ENCODE results near the gene PTPRN2. TPM values are rescaled to one million over a fixed set of nuclear protein-coding genes. Genes with fewer than 3 reads are reported as not detected.

Gene PTPRN2
- total RNA-seq, 5 donors from 2014 or later (not counting 1 experiment from before 2014, with no cell fraction given), result 0.60 to 1.7 (median 0.82) TPM

GRCh38 chr7:157764946-157765537 is 822.6 kb downstream of the PTPRN2 start:
- Histone ChIP-seq H3K27me3 (replicated peaks in 1 of 2; ENCODE audit: control insufficient read depth in 2 of 2, extremely low read depth in 1 of 2, insufficient read depth in 2 of 2, low read length in 1 of 2) (peaks cover 0 to 20% of the 10 kb centered on the region in 2 experiments), H3K27ac (ENCODE audit: low read length) (no peak overlapping the region), H3K36me3 (ENCODE audit: control insufficient read depth in 2 of 2, extremely low read depth in 1 of 2, insufficient read depth in 1 of 2, low read length in 1 of 2) (no peaks in the 10 kb centered on the region), H3K9me3 (no peaks in the 10 kb centered on the region), H3K4me3 (ENCODE audit: control insufficient read depth in 1 of 2, extremely low read depth in 1 of 2, low read length in 1 of 2) (no peak overlapping the region), H3K4me1 (ENCODE audit: control insufficient read depth in 1 of 2, extremely low read depth in 1 of 2, insufficient read depth in 2 of 2, low read length in 2 of 2) (no peaks in the 10 kb centered on the region)
- H3K4me3 Mint-ChIP-seq, result no peak overlapping the region
- DNase-seq, result no peak
- H3K9me3 Mint-ChIP-seq, result peaks cover 0 to 12% (median 10%) of the 10 kb centered on the region in 3 donors
- no peak for ATAC-seq (replicated peaks in 1 of 4)
- H3K36me3 Mint-ChIP-seq, result no peaks in the 10 kb centered on the region
- POLR2A ChIA-PET, result no interaction called here
- peaks cover 5 to 8% (median 6%) of the 10 kb centered on the region in 3 donors for H3K4me1 Mint-ChIP-seq
- H3K27me3 Mint-ChIP-seq, result peaks cover 11 to 12% of the 10 kb centered on the region in 2 donors
- H3K27ac Mint-ChIP-seq, result no peak overlapping the region
- CTCF ChIA-PET, result no interaction called here
- WGBS (ENCODE audit: insufficient coverage), result 83% methylated on average over 1 of the region's 1 CpG

GRCh38 chr7:157764193-157764592 is 823.4 kb downstream of the PTPRN2 start:
- Mint-ChIP-seq H3K36me3 (no peaks in the 10 kb centered on the region), H3K27ac (no peak overlapping the region), H3K4me1 (peaks cover 5 to 8% (median 7%) of the 10 kb centered on the region in 3 donors), H3K9me3 (peaks cover 0 to 12% (median 10%) of the 10 kb centered on the region in 3 donors), H3K4me3 (no peak overlapping the region), H3K27me3 (peaks cover 11 to 12% of the 10 kb centered on the region in 2 donors)
- CTCF ChIA-PET, result no interaction called here
- no peak overlapping the region for H3K4me3 ChIP-seq (ENCODE audit: control insufficient read depth in 1 of 2, extremely low read depth in 1 of 2, low read length in 1 of 2)
- H3K4me1 ChIP-seq (ENCODE audit: control insufficient read depth in 1 of 2, extremely low read depth in 1 of 2, insufficient read depth in 2 of 2, low read length in 2 of 2), result no peaks in the 10 kb centered on the region
- H3K36me3 ChIP-seq (ENCODE audit: control insufficient read depth in 2 of 2, extremely low read depth in 1 of 2, insufficient read depth in 1 of 2, low read length in 1 of 2), result no peaks in the 10 kb centered on the region
- POLR2A ChIA-PET, result no interaction called here
- WGBS (ENCODE audit: insufficient coverage), result 87% methylated on average over 5 of the region's 6 CpGs
- H3K27ac ChIP-seq (ENCODE audit: low read length), result no peak overlapping the region
- no peak for DNase-seq
- H3K9me3 ChIP-seq, result no peaks in the 10 kb centered on the region
- peaks cover 0 to 18% of the 10 kb centered on the region in 2 experiments for H3K27me3 ChIP-seq (replicated peaks in 1 of 2; ENCODE audit: control insufficient read depth in 2 of 2, extremely low read depth in 1 of 2, insufficient read depth in 2 of 2, low read length in 1 of 2)
- no peak for ATAC-seq (replicated peaks in 1 of 4)

DNA sequence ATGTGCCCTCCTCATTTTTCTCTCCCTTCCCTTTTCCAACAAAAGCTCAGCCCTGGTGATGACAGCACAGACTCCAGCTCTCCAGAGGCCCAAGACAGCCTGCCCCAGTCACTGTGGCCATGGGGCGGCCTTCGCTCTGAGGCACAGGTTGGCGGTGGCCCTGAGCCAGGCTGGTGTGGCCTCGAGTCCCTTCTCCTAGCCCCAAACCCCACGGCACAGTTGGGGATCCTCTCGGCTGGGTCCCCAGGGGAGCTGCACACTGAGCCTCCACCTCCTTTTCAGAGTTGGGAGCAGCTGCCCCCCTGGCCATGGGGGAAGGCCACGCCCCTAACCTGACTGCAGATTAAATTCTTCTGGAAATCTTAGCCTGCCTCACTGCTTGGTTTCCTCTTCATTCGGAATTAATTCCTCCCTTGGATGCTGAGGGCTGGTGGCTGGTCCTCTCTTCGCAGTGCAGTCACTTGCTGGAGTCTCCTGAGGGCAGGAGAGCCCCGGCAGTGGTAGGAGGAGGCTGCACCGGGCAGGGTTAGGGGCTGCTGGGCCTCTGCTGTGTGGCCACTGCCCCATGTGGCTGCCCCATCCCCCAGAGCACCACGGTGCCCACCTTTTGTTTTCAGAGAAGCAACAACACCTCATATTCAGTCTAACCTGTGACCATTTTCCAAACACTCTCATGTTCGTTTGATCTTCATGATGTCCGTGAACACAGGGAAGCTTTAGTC is 824.2 kb downstream of the PTPRN2 start:
- H3K4me3 ChIP-seq (ENCODE audit: control insufficient read depth in 1 of 2, extremely low read depth in 1 of 2, low read length in 1 of 2), result no peak overlapping the region
- 89% methylated on average over 12 of the region's 14 CpGs for WGBS (ENCODE audit: insufficient coverage)
- H3K27me3 ChIP-seq (replicated peaks in 1 of 2; ENCODE audit: control insufficient read depth in 2 of 2, extremely low read depth in 1 of 2, insufficient read depth in 2 of 2, low read length in 1 of 2), result peaks cover 0 to 18% of the 10 kb centered on the region in 2 experiments
- POLR2A ChIA-PET, result interaction anchor here in 1 of 2 donors (0.5 kb wide), 1 partner anchor 263 kb away, joined by 4 read pairs; no protein-coding TSS in a partner anchor
- Mint-ChIP-seq H3K9me3 (peaks cover 0 to 12% (median 10%) of the 10 kb centered on the region in 3 donors), H3K27ac (no peak overlapping the region), H3K4me1 (peaks cover 5 to 8% (median 7%) of the 10 kb centered on the region in 3 donors), H3K4me3 (no peak overlapping the region), H3K27me3 (peaks cover 8 to 11% of the 10 kb centered on the region in 2 donors), H3K36me3 (no peaks in the 10 kb centered on the region)
- CTCF ChIA-PET, result no interaction called here
- H3K36me3 ChIP-seq (ENCODE audit: control insufficient read depth in 2 of 2, extremely low read depth in 1 of 2, insufficient read depth in 1 of 2, low read length in 1 of 2), result no peaks in the 10 kb centered on the region
- H3K4me1 ChIP-seq (ENCODE audit: control insufficient read depth in 1 of 2, extremely low read depth in 1 of 2, insufficient read depth in 2 of 2, low read length in 2 of 2), result no peaks in the 10 kb centered on the region
- no peak for ATAC-seq (replicated peaks in 1 of 4)
- no peak for DNase-seq
- no peak overlapping the region for H3K27ac ChIP-seq (ENCODE audit: low read length)
- no peaks in the 10 kb centered on the region for H3K9me3 ChIP-seq

- H3K27me3 Mint-ChIP-seq, result peaks cover 5 to 11% of the 10 kb centered on the region in 2 donors
- ChIA-PET POLR2A (no interaction called here), CTCF (no interaction called here)
- ATAC-seq (replicated peaks in 1 of 4) (no peak), DNase-seq (no peak)
- H3K9me3 Mint-ChIP-seq, result peaks cover 0 to 12% (median 10%) of the 10 kb centered on the region in 3 donors
- H3K4me1 ChIP-seq (ENCODE audit: control insufficient read depth in 1 of 2, extremely low read depth in 1 of 2, insufficient read depth in 2 of 2, low read length in 2 of 2), result no peaks in the 10 kb centered on the region
- no peaks in the 10 kb centered on the region for H3K9me3 ChIP-seq
- H3K4me1 Mint-ChIP-seq, result peaks cover 5 to 8% (median 7%) of the 10 kb centered on the region in 3 donors
- no peak overlapping the region for H3K27ac Mint-ChIP-seq
- H3K4me3 ChIP-seq (ENCODE audit: control insufficient read depth in 1 of 2, extremely low read depth in 1 of 2, low read length in 1 of 2), result no peak overlapping the region
- H3K36me3 ChIP-seq (ENCODE audit: control insufficient read depth in 2 of 2, extremely low read depth in 1 of 2, insufficient read depth in 1 of 2, low read length in 1 of 2), result no peaks in the 10 kb centered on the region
- 82% methylated on average over 12 of the region's 13 CpGs for WGBS (ENCODE audit: insufficient coverage)
- no peak overlapping the region for H3K27ac ChIP-seq (ENCODE audit: low read length)
- no peaks in the 10 kb centered on the region for H3K36me3 Mint-ChIP-seq
- H3K4me3 Mint-ChIP-seq, result no peak overlapping the region
- H3K27me3 ChIP-seq (replicated peaks in 1 of 2; ENCODE audit: control insufficient read depth in 2 of 2, extremely low read depth in 1 of 2, insufficient read depth in 2 of 2, low read length in 1 of 2), result peaks cover 0 to 18% of the 10 kb centered on the region in 2 experiments
Measured at GRCh38 chr7:157762824-157763223, 824.8 kb downstream of the PTPRN2 start.

DNA sequence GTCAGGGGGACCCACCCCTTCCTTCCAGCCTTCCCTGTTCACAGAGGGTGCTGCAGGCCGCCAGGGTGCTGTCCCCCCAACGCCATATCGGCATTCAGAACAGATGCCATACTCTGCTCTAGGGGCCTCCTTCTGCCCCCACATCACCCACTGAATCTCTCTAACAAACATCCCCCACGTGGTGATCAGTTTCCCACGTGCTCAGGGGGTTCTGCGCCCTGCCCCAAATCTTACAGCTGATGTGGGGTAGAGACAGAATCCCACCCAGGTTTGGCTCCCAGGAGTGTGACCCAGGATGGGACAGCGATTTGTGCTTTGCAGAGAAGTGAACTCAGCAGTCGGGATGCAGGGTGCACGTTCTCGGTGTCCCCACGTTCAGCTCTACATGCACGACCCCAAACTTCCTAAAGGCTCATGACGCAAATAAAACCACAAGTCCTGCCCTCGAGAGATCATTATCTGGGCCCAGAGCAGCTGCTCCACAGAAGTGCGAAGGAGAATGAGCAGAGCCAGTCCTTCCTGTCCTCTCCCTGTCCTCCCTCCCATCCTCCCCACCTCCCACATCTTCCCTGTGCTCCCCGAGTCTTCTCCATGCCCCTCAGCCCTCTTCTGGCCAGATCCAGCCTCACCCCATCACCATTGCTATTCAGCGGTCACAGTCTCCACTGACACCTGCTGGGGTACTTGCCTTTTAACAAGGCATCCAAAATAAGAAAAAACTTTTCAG is 827.5 kb downstream of the PTPRN2 start:
- H3K27ac Mint-ChIP-seq, result no peak overlapping the region
- peaks cover 5 to 8% (median 7%) of the 10 kb centered on the region in 3 donors for H3K4me1 Mint-ChIP-seq
- H3K4me3 Mint-ChIP-seq, result no peak overlapping the region
- Histone ChIP-seq H3K9me3 (no peaks in the 10 kb centered on the region), H3K4me3 (ENCODE audit: control insufficient read depth in 1 of 2, extremely low read depth in 1 of 2, low read length in 1 of 2) (no peak overlapping the region), H3K36me3 (ENCODE audit: control insufficient read depth in 2 of 2, extremely low read depth in 1 of 2, insufficient read depth in 1 of 2, low read length in 1 of 2) (no peaks in the 10 kb centered on the region), H3K27ac (ENCODE audit: low read length) (no peak overlapping the region), H3K27me3 (replicated peaks in 1 of 2; ENCODE audit: control insufficient read depth in 2 of 2, extremely low read depth in 1 of 2, insufficient read depth in 2 of 2, low read length in 1 of 2) (peaks cover 0 to 9% of the 10 kb centered on the region in 2 experiments), H3K4me1 (ENCODE audit: control insufficient read depth in 1 of 2, extremely low read depth in 1 of 2, insufficient read depth in 2 of 2, low read length in 2 of 2) (no peaks in the 10 kb centered on the region)
- no peaks in the 10 kb centered on the region for H3K36me3 Mint-ChIP-seq
- peaks cover 0 to 6% (median 4%) of the 10 kb centered on the region in 3 donors for H3K9me3 Mint-ChIP-seq
- H3K27me3 Mint-ChIP-seq, result peaks cover 5% of the 10 kb centered on the region in 2 donors
- CTCF ChIA-PET, result no interaction called here
- 11% methylated on average over 10 of the region's 17 CpGs for WGBS (ENCODE audit: insufficient coverage)
- ATAC-seq (replicated peaks in 1 of 4) (peak in 1 of 4 experiments; percentile 49), DNase-seq (peak in 6 of 35 experiments; percentile 3 to 24 (median 5))
- POLR2A ChIA-PET, result no interaction called here

- peaks cover 5 to 8% (median 7%) of the 10 kb centered on the region in 3 donors for H3K4me1 Mint-ChIP-seq
- no peaks in the 10 kb centered on the region for H3K9me3 ChIP-seq
- 90% methylated on average over 14 of the region's 19 CpGs for WGBS (ENCODE audit: insufficient coverage)
- H3K4me3 ChIP-seq (ENCODE audit: control insufficient read depth in 1 of 2, extremely low read depth in 1 of 2, low read length in 1 of 2), result no peak overlapping the region
- ChIA-PET CTCF (no interaction called here), POLR2A (no interaction called here)
- DNase-seq (no peak), ATAC-seq (replicated peaks in 1 of 4) (no peak)
- H3K27me3 Mint-ChIP-seq, result peaks cover 0 to 5% of the 10 kb centered on the region in 2 donors
- peaks cover 0 to 6% (median 0%) of the 10 kb centered on the region in 3 donors for H3K9me3 Mint-ChIP-seq
- no peak overlapping the region for H3K4me3 Mint-ChIP-seq
- no peak overlapping the region for H3K27ac ChIP-seq (ENCODE audit: low read length)
- no peaks in the 10 kb centered on the region for H3K36me3 Mint-ChIP-seq
- H3K4me1 ChIP-seq (ENCODE audit: control insufficient read depth in 1 of 2, extremely low read depth in 1 of 2, insufficient read depth in 2 of 2, low read length in 2 of 2), result no peaks in the 10 kb centered on the region
- H3K36me3 ChIP-seq (ENCODE audit: control insufficient read depth in 2 of 2, extremely low read depth in 1 of 2, insufficient read depth in 1 of 2, low read length in 1 of 2), result no peaks in the 10 kb centered on the region
- no peak overlapping the region for H3K27ac Mint-ChIP-seq
- H3K27me3 ChIP-seq (replicated peaks in 1 of 2; ENCODE audit: control insufficient read depth in 2 of 2, extremely low read depth in 1 of 2, insufficient read depth in 2 of 2, low read length in 1 of 2), result peaks cover 0 to 9% of the 10 kb centered on the region in 2 experiments
Measured at GRCh38 chr7:157759246-157759805, 828.3 kb downstream of the PTPRN2 start.
